GM10248 (cell line): ENCODE data around the gene HSF5.

ENCODE experiments used
- CTCF ChIA-PET: fragments of 300-600 bp; sonication (Branson Sonifier 250); formaldehyde crosslinking; extraction: SDS; loops from one replicate; lab custom pipeline; 2021; ENCODE audit warnings: antibody characterized with exemption; lab: Yijun Ruan, JAX
- POLR2A ChIA-PET: fragments of 350-650 bp; sonication (Branson Sonifier 250); formaldehyde crosslinking; extraction: SDS; loops from one replicate; lab custom pipeline; 2020; ENCODE audit warnings: antibody characterized with exemption; lab: Yijun Ruan, JAX
- DNase-seq: peaks from one replicate; pipeline ENCODE4 v3.0.0; 2012; ENCODE audit errors: extremely low spot score
- TF ChIP-seq, protein P1 (sequence below): IDR thresholded peaks from 2 replicates; pipeline ENCODE4 v1.5.1; 2012; ENCODE audit warnings: mild to moderate bottlenecking, low read depth; ENCODE audit errors: extremely low read depth, missing control alignments, control extremely low read depth

HSF5 gene

DNA sequence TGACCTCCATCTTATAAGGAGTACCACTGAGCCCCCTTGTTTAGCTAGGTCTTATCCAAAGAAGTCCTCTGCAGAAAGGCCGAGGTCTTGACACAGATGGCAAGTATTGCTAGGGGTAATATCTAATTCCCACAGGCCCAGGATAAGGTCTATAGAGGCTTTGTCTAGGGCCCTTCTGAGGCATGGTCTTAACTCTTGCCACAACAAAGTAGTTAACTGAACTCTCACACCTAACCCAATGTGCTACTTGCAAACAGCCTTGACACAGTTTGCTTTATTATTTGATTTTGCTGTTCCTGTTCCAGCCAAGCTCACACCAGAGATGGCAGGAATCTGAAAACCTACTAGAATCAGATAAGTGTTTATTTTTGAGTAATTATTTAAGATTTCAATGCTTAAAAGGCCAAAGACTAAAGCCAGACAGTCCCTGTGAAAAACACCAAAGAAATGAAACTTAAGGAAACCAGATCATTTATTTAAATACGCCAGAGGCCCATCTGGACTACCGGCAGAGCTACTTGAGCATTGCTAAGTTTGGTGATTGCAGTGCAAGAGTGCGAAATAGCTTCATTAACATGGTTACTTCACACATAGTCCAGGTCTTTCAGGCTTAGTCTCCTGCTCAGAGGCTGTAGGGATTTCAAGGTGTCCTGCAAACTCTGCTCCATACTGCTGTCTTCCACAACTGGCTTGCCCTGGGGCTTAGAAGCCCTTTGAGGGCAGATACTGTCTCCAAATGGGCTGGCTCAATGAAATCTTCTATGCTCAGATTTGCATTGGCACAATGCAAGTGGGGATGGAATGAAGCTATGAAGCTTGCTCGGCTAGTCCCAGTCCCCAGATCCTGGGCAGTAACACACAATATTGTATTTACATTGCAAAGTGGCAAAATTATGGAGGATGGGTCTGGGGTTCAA, 107.7 kb downstream of the HSF5 start:
- CTCF ChIA-PET, result interaction anchor here (1.1 to 4.6 kb wide), 8 partner anchors 11 to 181 kb away, joined by 3 to 27 read pairs (median 8); partner anchors contain the start of gene RNF43
- no peak for DNase-seq
- POLR2A ChIA-PET, result interaction anchor here (0.6 kb wide), 1 partner anchor 1171 kb away, joined by 3 read pairs; no protein-coding TSS in a partner anchor
- TF ChIP-seq, protein P1, sequence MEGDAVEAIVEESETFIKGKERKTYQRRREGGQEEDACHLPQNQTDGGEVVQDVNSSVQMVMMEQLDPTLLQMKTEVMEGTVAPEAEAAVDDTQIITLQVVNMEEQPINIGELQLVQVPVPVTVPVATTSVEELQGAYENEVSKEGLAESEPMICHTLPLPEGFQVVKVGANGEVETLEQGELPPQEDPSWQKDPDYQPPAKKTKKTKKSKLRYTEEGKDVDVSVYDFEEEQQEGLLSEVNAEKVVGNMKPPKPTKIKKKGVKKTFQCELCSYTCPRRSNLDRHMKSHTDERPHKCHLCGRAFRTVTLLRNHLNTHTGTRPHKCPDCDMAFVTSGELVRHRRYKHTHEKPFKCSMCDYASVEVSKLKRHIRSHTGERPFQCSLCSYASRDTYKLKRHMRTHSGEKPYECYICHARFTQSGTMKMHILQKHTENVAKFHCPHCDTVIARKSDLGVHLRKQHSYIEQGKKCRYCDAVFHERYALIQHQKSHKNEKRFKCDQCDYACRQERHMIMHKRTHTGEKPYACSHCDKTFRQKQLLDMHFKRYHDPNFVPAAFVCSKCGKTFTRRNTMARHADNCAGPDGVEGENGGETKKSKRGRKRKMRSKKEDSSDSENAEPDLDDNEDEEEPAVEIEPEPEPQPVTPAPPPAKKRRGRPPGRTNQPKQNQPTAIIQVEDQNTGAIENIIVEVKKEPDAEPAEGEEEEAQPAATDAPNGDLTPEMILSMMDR, result no peak

DNA sequence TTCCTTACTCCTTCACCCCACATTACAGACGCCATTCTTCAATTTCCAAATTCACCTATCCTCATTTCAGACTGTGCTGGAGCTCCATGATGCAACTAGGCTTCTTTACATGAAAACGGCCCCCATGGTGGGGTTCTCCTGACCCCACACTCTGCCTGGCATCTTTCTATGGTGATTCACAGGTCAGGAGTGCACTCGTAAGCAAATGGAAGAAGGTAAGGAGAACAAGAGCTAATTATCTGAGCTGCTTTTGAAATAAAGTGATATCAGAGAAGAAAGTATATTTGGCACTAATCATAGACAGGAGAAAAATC, 108.7 kb downstream of the HSF5 start:
- TF ChIP-seq, protein P1, result no peak
- no peak for DNase-seq
- ChIA-PET CTCF (interaction anchor here (1.2 to 4.6 kb wide), 8 partner anchors 10 to 75 kb away, joined by 3 to 27 read pairs (median 8); partner anchors contain the start of gene RNF43), POLR2A (interaction anchor here (0.6 kb wide), 1 partner anchor 1172 kb away, joined by 3 read pairs; no protein-coding TSS in a partner anchor)

DNA sequence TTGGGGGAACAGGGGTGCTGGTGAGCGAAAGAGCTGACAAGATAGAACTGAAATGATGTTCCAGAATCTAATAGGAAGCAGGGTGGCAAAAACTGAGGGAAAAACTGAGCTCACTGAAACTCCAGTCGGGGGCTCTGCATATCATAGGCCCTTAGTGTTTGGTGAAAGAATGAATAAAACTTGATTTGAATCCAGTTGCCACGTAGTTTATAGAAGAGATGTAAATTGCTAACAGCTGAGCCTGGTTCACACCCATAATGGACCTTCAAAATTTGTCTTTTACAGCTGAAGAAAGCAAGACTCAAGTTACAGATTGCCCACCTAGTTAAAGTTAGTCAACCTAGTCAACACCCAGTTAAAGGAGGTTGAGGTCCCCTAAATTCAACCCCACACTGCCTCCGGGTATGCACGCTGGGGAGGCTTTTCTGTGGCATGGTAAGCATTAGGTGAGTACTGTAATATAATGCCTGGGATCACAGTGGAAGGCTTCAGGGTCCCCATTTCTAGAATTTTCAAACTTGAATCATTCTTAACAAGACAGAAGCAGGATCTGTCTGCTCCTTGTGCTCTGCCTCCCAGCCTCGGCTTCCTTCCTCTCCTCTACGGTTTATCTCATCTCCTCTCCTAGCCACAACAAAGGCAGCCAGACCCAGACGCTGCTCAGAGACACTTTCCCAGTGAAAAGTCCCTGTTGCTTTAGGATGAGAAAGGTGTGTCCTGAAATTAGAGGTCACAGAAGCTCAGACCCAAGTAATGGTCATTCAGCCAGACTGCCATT, 109.3 kb downstream of the HSF5 start:
- TF ChIP-seq, protein P1, result no peak
- DNase-seq, result no peak
- POLR2A ChIA-PET, result interaction anchor here (1.2 kb wide), 1 partner anchor 47 kb away, joined by 3 read pairs; no protein-coding TSS in a partner anchor
- CTCF ChIA-PET, result interaction anchor here (1.2 to 4.6 kb wide), 9 partner anchors 10 to 75 kb away, joined by 3 to 27 read pairs (median 7); partner anchors contain the start of gene RNF43

DNA sequence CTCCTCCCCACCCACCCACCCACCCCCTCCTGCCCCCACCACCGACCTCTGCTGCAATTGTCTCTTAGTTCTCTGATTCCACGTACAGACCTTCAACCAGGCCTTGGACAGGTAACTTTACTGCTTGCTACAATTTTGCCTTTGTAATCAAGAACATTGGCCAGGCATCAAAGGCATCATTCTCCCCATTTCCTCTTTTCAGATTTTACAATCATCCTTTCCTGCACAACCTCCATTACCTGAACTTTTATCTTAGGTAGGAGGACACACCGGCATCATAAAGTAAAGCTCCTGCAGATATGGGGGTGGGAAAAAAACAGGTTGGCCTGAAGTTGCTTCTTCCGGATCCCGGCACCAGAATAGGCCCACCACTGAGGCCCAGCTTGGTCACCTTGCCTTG, 110.5 kb downstream of the HSF5 start:
- CTCF ChIA-PET, result interaction anchor here (0.9 to 4.0 kb wide), 4 partner anchors 15 to 128 kb away, joined by 3 to 13 read pairs (median 4); no protein-coding TSS in a partner anchor
- TF ChIP-seq, protein P1, result no peak
- POLR2A ChIA-PET, result no interaction called here
- no peak for DNase-seq

DNA sequence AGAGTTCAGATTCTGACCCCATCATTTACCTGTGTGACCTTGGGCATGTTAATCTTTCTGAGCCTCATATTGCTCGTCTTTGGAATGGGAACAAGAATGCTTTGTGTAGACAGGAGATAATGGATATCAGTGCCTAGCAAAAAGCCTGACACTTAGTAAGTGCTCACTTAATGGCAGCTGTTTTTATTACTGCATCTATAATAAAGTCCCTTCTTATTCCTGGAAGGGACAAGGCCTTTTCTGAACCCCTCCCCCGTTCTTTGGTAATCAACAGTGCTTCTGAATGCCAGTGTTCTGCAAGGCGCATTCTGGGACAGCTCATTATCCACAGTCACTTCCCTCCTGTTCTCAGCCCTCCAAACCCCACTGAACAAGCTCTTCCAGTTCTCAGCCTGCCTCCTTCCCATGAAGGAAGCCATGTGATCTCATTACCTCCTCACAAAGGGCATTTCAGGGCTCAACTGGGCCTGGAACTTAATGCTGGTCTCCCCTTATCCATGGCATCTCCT, 111.1 kb downstream of the HSF5 start:
- ChIA-PET POLR2A (no interaction called here), CTCF (interaction anchor here (1.3 to 4.0 kb wide), 3 partner anchors 14 to 128 kb away, joined by 3 to 13 read pairs (median 5); no protein-coding TSS in a partner anchor)
- DNase-seq, result no peak
- TF ChIP-seq, protein P1, result no peak
